Fibroblast of upper back skin (primary cell): Measurements from ENCODE around the gene COBLL1.
"Not testable (repeated sequence)": the region's sequence is repeated elsewhere in the genome, so short reads cannot be mapped to it uniquely, and the experiment has no call there.

Experiments used
- DNase-seq: peaks from one replicate; pipeline ENCODE4 v3.0.0-alpha.2; 2013

COBLL1 gene

GRCh38 chr2:164785457-164785856, 56.2 kb downstream of the COBLL1 start:
- DNase-seq, result peak; percentile 54

GRCh38 chr2:164784376-164784775, 57.2 kb downstream of the COBLL1 start:
- peak; percentile 79 for DNase-seq

GRCh38 chr2:164782323-164782722, 59.3 kb downstream of the COBLL1 start:
- DNase-seq, result peak; percentile 53

- no peak for DNase-seq
Measured at GRCh38 chr2:164781394-164781793, 60.2 kb downstream of the COBLL1 start.

GRCh38 chr2:164780611-164781178, 60.9 kb downstream of the COBLL1 start:
- DNase-seq, result no peak

GRCh38 chr2:164779383-164780057, 62.1 kb downstream of the COBLL1 start:
- DNase-seq, result no peak

GRCh38 chr2:164778723-164779122, 62.9 kb downstream of the COBLL1 start:
- no peak for DNase-seq

GRCh38 chr2:164777847-164778461, 63.7 kb downstream of the COBLL1 start:
- no peak for DNase-seq

- no peak for DNase-seq
Measured at GRCh38 chr2:164773635-164774034, 68.0 kb downstream of the COBLL1 start.

GRCh38 chr2:164773091-164773490, 68.5 kb downstream of the COBLL1 start:
- no peak for DNase-seq

- DNase-seq, result no peak
Measured at GRCh38 chr2:164771897-164772296, 69.7 kb downstream of the COBLL1 start.

GRCh38 chr2:164770421-164770916, 71.2 kb downstream of the COBLL1 start:
- DNase-seq, result no peak

GRCh38 chr2:164766954-164767320, 74.7 kb downstream of the COBLL1 start:
- DNase-seq, result no peak

GRCh38 chr2:164766216-164766953, 75.2 kb downstream of the COBLL1 start:
- DNase-seq, result no peak

- peak; percentile 51 for DNase-seq
Measured at GRCh38 chr2:164764996-164765395, 76.6 kb downstream of the COBLL1 start.

GRCh38 chr2:164764474-164764873, 77.1 kb downstream of the COBLL1 start:
- DNase-seq, result no peak

GRCh38 chr2:164763431-164763830, 78.2 kb downstream of the COBLL1 start:
- no peak for DNase-seq

- no peak for DNase-seq
Measured at GRCh38 chr2:164761737-164762460, 79.7 kb downstream of the COBLL1 start.

- not testable (repeated sequence) for DNase-seq
Measured at GRCh38 chr2:164761201-164761600, 80.4 kb downstream of the COBLL1 start.

GRCh38 chr2:164760179-164760578, 81.4 kb downstream of the COBLL1 start:
- no peak for DNase-seq

- DNase-seq, result peak; percentile 40
Measured at GRCh38 chr2:164757934-164758695, 83.5 kb downstream of the COBLL1 start.

GRCh38 chr2:164756773-164757172, 84.8 kb downstream of the COBLL1 start:
- DNase-seq, result no peak
